GM21526 (cell line): Measurements from ENCODE around the gene TPM1.

Experiments used
- ATAC-seq: cut with Tn5 transposase; IDR thresholded peaks from one replicate; pipeline ENCODE4 v1.9.1; 2021; ENCODE audit warnings: moderate library complexity; ENCODE audit not compliant: unreplicated experiment, low FRiP score

TPM1 gene

DNA sequence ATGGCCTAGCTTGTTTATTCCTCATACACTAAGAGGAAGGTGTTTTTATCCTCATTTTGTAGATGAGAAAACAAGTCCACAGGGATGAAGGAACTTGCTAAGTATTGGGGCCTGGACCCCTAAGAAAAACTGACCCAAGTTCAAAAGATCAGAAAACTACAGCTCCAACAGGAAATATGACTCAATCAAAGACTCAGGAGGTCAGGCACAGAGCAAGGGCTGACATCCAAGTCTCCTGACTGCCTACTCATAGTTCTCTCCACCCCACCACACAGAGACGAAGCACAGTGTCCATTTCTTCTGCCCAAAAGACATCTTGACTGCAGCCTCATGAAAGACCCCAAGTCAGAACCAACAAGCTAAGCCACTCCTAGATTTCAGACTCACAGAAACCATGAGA, 26.9 kb upstream of the TPM1 start:
- no peak for ATAC-seq

DNA sequence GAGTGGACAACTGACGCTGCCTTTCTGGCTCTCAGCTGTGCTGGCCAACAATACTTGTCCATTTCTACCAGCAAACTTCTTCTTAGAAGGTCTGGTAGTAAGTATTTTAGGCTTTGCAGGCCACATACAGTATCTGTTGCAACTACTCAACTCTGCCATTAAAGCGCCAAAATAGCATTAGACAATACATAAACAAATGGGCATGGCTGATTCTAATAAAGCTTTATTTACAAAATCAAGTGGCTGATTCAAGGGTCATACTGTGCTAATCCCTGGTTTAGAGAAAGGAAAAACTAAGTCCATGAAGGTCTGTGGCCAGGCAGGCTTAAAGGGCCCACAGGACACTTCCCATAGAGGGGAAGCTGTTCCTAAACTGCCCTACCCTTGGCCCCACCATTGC, 26.3 kb upstream of the TPM1 start:
- ATAC-seq: no peak

DNA sequence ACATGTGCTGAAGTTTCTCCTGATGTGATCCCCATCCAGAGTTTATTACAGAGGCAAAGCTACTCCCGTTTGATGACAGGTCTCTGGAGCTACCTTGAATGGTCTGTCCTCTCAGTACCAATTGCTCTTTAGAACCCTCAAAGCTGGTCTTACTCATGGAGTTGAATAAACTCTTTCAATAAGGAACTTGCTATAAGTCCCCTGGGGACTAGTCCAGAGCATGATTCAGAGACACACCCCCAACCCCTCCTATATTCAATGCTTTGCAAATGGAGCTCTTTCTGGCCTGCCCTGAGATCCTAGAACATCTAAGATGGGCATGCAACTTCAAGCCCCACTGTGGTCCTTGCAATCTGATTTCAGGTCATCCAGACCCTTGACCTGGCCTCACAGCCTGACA, 23.9 kb upstream of the TPM1 start:
- ATAC-seq: no peak

GRCh38 chr15:63019511-63020109, 22.9 kb upstream of the TPM1 start:
- ATAC-seq: no peak

GRCh38 chr15:63020128-63020527, 22.4 kb upstream of the TPM1 start:
- ATAC-seq: no peak

GRCh38 chr15:63020759-63021430, 21.7 kb upstream of the TPM1 start:
- ATAC-seq: no peak

- ATAC-seq: no peak
Observed at GRCh38 chr15:63022181-63022580, 20.4 kb upstream of the TPM1 start.

DNA sequence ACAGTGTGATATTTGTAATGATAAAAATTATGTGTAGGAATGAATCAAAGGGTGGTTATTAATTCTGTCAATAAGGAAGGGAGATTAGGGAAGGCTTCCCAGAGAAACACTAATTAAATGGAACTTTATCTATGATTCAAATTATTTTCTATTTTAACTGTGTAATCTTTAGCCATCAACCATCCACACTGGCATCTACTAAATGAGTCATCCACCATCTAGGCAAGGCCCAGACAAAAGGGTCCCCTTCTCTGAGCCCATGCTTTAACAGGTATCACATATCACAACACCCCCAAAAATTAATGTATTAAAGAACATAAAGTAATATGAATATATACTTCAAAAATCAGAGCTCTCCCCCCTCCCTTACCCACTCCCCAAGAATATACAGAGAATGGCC, 19.9 kb upstream of the TPM1 start:
- no peak for ATAC-seq

- no peak for ATAC-seq
Observed at GRCh38 chr15:63023351-63023945, 19.1 kb upstream of the TPM1 start.

- no peak for ATAC-seq
Observed at GRCh38 chr15:63025460-63025859, 17.1 kb upstream of the TPM1 start.

- no peak for ATAC-seq
Observed at GRCh38 chr15:63027646-63028045, 14.9 kb upstream of the TPM1 start.

GRCh38 chr15:63028442-63029110, 14.0 kb upstream of the TPM1 start:
- no peak for ATAC-seq

- ATAC-seq: no peak
Observed at GRCh38 chr15:63029676-63030075, 12.9 kb upstream of the TPM1 start.

DNA sequence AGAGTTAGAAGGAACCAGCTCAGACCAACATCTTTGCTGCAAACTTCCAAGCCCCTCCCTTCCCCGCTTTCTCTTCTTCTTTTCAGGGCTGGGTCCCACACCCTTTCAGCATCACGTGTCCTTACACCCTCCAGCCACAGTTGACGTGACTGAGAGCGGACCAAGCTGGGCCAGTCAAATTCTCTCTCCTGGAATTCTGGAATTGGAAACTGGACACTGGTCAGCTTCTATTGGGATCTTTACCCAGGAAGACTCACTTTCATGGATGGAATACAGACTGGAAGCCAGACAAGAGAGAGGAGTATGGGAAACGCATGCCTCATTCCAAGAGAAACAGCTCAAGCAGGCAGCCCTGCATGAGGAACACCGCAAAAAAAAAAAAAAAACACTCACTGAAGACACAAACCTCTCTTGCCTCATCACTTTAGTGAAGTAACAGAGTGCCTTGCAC, 12.4 kb upstream of the TPM1 start:
- ATAC-seq: no peak

GRCh38 chr15:63034578-63034977, 8.0 kb upstream of the TPM1 start:
- no peak for ATAC-seq

GRCh38 chr15:63035253-63035652, 7.3 kb upstream of the TPM1 start:
- ATAC-seq: no peak

GRCh38 chr15:63035977-63036376, 6.6 kb upstream of the TPM1 start:
- no peak for ATAC-seq

DNA sequence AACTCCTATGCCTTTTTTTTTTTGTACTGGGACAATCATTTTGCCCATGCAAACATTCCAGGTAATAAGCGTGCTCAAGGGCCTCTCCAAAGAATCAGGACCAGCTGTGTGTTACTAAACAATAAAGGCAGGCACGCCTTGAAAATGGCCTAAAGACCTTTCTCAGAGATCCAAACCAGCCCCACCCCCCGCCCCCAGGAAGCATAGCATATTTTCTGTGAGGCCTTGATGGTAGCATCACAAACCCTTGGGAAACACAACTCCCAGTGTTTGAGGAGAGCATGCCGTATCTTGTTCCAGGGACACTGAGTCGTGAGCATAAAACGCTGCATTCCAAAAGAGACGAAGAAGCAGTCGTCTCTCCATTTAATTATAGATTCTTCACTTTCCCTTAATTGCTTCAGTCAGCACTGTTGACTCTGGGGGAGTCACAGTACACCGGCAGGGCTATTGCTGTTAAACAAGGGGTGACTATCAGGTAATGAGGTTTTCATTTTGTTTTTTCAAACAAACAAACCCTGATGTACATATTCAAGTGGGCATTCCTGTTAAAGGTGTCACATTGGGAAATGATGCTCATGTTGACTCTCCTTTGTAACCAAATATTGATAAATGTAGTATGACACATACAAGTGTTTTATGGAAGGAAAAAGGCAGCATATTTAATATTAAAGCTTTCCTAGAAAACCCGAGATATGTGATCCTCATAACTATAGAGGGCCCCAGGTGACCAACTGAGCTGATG, 4.4 kb upstream of the TPM1 start:
- no peak for ATAC-seq

DNA sequence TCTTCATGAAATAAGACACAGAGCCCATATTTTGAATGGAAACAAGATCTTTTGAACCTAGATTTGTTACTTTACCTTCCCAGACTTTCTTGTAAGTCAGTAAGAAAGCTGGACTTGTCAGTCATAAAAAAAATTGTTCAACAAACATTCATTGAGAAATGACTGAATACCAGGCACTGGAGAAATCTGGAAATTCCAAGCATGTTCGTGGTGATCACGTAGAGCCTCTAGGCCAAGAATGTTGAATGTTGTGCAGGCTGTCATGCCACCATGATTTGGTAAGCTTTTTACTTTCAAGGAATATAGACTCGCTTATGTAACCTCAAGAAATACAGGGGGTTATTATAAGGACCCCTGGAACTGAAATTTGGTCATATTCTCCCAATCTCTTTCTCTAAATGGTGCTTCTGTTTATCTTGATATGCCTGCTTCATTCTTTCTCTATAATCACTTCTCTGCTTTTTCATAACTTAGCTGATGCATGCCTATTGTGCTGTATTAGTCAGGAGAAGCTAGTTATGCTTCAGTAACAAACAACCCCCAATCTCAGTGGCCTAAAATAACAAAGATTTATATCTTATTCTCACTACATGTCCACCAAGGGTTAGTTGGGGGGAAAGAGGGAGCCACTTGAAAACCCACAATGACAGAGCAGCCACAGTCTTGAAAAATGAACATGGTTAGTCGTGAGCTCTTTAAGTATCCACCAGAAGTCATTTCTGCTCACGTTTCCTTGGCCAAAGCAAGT, 3.4 kb upstream of the TPM1 start:
- no peak for ATAC-seq

GRCh38 chr15:63039811-63040210, 2.7 kb upstream of the TPM1 start:
- ATAC-seq: no peak
